Prostate gland (tissue), 2 donors: ENCODE results near the gene LAPTM4A.

Experiments used
- POLR2A ChIP-seq: fragments of 450-650 bp; IDR thresholded peaks from one replicate; pipeline ENCODE4 v1.6.1; 2016; ENCODE audit warnings: antibody characterized with exemption, mild to moderate bottlenecking
- TF ChIP-seq, protein P1 (sequence below), 4 experiments: fragments of 200-600 bp in 2 of 4; fragments of 450-650 bp in 2 of 4; sonication (generic) in 2 of 4; IDR thresholded peaks; 1 replicate in 3 of 4; 2 replicates in 1 of 4; pipeline ENCODE4 v1.5.1; 2016 to 2019; ENCODE audit warnings: antibody characterized with exemption in 4 of 4, mild to moderate bottlenecking in 2 of 4, moderate library complexity in 2 of 4

DNA sequence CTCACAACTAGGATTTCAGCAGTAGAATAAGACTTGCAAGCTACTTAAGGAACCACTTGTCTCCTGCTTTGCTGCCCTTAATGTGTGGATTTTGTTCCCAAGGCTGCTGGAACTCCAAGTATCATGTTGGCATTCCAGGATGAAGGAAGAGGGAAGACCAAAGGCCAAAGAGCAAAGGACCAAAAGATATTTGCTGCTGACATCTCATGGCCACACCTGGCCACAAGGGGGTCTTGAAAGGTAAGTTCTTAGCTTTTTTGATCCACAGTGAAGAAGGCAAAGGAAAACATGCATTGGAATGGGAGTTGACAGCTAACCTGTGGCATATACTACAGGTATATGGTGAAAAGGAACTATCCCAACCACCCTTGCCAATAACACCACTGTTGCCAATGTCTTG lies 35.1 kb downstream of the LAPTM4A start:
- TF ChIP-seq, protein P1, sequence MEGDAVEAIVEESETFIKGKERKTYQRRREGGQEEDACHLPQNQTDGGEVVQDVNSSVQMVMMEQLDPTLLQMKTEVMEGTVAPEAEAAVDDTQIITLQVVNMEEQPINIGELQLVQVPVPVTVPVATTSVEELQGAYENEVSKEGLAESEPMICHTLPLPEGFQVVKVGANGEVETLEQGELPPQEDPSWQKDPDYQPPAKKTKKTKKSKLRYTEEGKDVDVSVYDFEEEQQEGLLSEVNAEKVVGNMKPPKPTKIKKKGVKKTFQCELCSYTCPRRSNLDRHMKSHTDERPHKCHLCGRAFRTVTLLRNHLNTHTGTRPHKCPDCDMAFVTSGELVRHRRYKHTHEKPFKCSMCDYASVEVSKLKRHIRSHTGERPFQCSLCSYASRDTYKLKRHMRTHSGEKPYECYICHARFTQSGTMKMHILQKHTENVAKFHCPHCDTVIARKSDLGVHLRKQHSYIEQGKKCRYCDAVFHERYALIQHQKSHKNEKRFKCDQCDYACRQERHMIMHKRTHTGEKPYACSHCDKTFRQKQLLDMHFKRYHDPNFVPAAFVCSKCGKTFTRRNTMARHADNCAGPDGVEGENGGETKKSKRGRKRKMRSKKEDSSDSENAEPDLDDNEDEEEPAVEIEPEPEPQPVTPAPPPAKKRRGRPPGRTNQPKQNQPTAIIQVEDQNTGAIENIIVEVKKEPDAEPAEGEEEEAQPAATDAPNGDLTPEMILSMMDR (IDR thresholded peaks at IDR 0.05), result no peak
- no peak for TF ChIP-seq POLR2A
